Aorta (tissue), 5 donors: ENCODE measurements around the gene ANKS1B. TPM values are rescaled to one million over a fixed set of nuclear protein-coding genes. Genes with fewer than 3 reads are reported as not detected.
A peak's percentile ranks its signal among the peaks of the same experiment; 100 is the strongest.

Experiments
- ATAC-seq: fragments of 200-7000 bp; cut with Tn5 transposase; one replicate; pipeline ENCODE4 v1.9.1; 2022; ENCODE audit warnings: moderate library complexity; ENCODE audit not compliant: low FRiP score
- DNase-seq, 2 donors: peaks; one replicate each; pipeline ENCODE4 v3.0.0-alpha.2; 2020
- H3K27ac ChIP-seq, 2 donors: one replicate each; pipeline ENCODE4 v1.5.1; 2013; ENCODE audit warnings: low read length in 2 of 2, mild to moderate bottlenecking in 2 of 2, moderate library complexity in 2 of 2, control low read depth in 1 of 2, inconsistent platforms in 1 of 2, low read depth in 1 of 2
- H3K27me3 ChIP-seq, 2 donors: one replicate each; pipeline ENCODE4 v1.6.1; 2013; ENCODE audit warnings: control low read depth in 1 of 2, low read length in 1 of 2, mild to moderate bottlenecking in 1 of 2, moderate library complexity in 1 of 2; ENCODE audit not compliant: insufficient read depth in 2 of 2, control insufficient read depth in 1 of 2
- H3K36me3 ChIP-seq, 2 donors: one replicate each; pipeline ENCODE4 v1.6.1; 2013; ENCODE audit warnings: control low read depth in 1 of 2, low read length in 1 of 2, mild to moderate bottlenecking in 1 of 2; ENCODE audit not compliant: insufficient read depth in 2 of 2, control insufficient read depth in 1 of 2
- H3K4me1 ChIP-seq, 2 donors: one replicate each; pipeline ENCODE4 v1.6.1; 2013; ENCODE audit warnings: low read length in 2 of 2, control low read depth in 1 of 2, mild to moderate bottlenecking in 1 of 2, moderate library complexity in 1 of 2; ENCODE audit not compliant: insufficient read depth in 2 of 2, control insufficient read depth in 1 of 2
- H3K4me3 ChIP-seq, 2 donors: one replicate each; pipeline ENCODE4 v1.5.1; 2013; ENCODE audit warnings: low read length in 2 of 2, control low read depth in 1 of 2, mild to moderate bottlenecking in 1 of 2
- H3K9me3 ChIP-seq: one replicate; pipeline ENCODE4 v1.6.1; 2013; ENCODE audit warnings: mild to moderate bottlenecking, low read length; ENCODE audit not compliant: control insufficient read depth
- WGBS, 2 donors: extraction: QIAGEN DNeasy Blood & Tissue Kit; methylation state at CpG; one replicate each; pipeline ENCODE4 v1.1.7; 2013; 5-methylcytosine and 5-hydroxymethylcytosine counted together
- intact Hi-C, 2 donors: fragments of 100-400 bp; cut with DNase I; formaldehyde crosslinking; loops; one replicate each; pipeline versions ENCODE4 v1.14.2 to v1.15.0; 2022
- polyA plus RNA-seq, 2 donors: library from polyadenylated mRNA; stranded (reverse); fragments of 200-250 nt; gene quantifications; one replicate each; pipeline ENCODE4 v1.2.3, GENCODE V29; 2013
- total RNA-seq, 2 donors: library from RNA; stranded (reverse); fragmentation: NEBNext Ultra II Directional; extraction: Animal tissue kit (Norgen Biotek cat#: 25700); gene quantifications; one replicate each; pipeline ENCODE4 v1.2.1, GENCODE V29; 2021
- donor health status: healthy with polysubstance abuse.
- donor health status: Bipolar disorder and iron deficiency.
- donor health status: DM: no; HTN: no; CAD: no.
- donor health status: DM: no; HTN: no; CAD: no.
- donor health status: DM: yes; HTN: yes; CAD: no.

Gene ANKS1B
- total and polyA plus RNA-seq, 4 donors = 3.0 to 37.0 (median 17.8) TPM

- Histone ChIP-seq H3K27me3 (no peaks in the 10 kb centered on the region), H3K9me3 (no peaks in the 10 kb centered on the region), H3K36me3 (peaks cover 5 to 11% of the 10 kb centered on the region in 2 donors), H3K4me3 (no peak overlapping the region), H3K27ac (no peak overlapping the region), H3K4me1 (no peaks in the 10 kb centered on the region)
- DNase-seq = no peak
- intact Hi-C loops = loop anchor here in 1 of 2 donors (10.0 kb wide), 1 partner anchor 259 kb away; no protein-coding TSS in a partner anchor
- ATAC-seq = no peak
- 93 to 96% methylated on average over 6 of the region's 6 CpGs for WGBS, 2 donors
Measured at GRCh38 chr12:98735821-98736220, 1248.9 kb downstream of the ANKS1B start.

- intact Hi-C loops = loop anchor here in 1 of 2 donors (10.0 kb wide), 1 partner anchor 261 kb away; no protein-coding TSS in a partner anchor
- no peak for ATAC-seq
- Histone ChIP-seq H3K4me1 (no peaks in the 10 kb centered on the region), H3K4me3 (no peak overlapping the region), H3K9me3 (no peaks in the 10 kb centered on the region), H3K36me3 (peaks cover 6 to 12% of the 10 kb centered on the region in 2 donors), H3K27ac (no peak overlapping the region), H3K27me3 (no peaks in the 10 kb centered on the region)
- no peak for DNase-seq
Measured at GRCh38 chr12:98733667-98734350, 1250.9 kb downstream of the ANKS1B start.

GRCh38 chr12:98730412-98730811 lies 1254.3 kb downstream of the ANKS1B start:
- DNase-seq (no peak), ATAC-seq (no peak)
- no peak overlapping the region for H3K27ac ChIP-seq
- H3K27me3 ChIP-seq = no peaks in the 10 kb centered on the region
- peaks cover 7 to 13% of the 10 kb centered on the region in 2 donors for H3K36me3 ChIP-seq
- no peaks in the 10 kb centered on the region for H3K9me3 ChIP-seq
- no peaks in the 10 kb centered on the region for H3K4me1 ChIP-seq
- intact Hi-C loops = loop anchor here in 1 of 2 donors (10.0 kb wide), 1 partner anchor 264 kb away; no protein-coding TSS in a partner anchor
- H3K4me3 ChIP-seq = no peak overlapping the region

GRCh38 chr12:98727196-98727595 lies 1257.5 kb downstream of the ANKS1B start:
- intact Hi-C loops = loop anchor here in 1 of 2 donors (10.0 kb wide), 1 partner anchor 268 kb away; no protein-coding TSS in a partner anchor
- Histone ChIP-seq H3K27ac (no peak overlapping the region), H3K4me3 (no peak overlapping the region), H3K9me3 (no peaks in the 10 kb centered on the region), H3K36me3 (peaks cover 8 to 10% of the 10 kb centered on the region in 2 donors), H3K27me3 (no peaks in the 10 kb centered on the region), H3K4me1 (no peaks in the 10 kb centered on the region)
- no peak for ATAC-seq
- DNase-seq = no peak
- 97 to 98% methylated on average over 5 of the region's 5 CpGs for WGBS, 2 donors

GRCh38 chr12:98725476-98726247 lies 1259.1 kb downstream of the ANKS1B start:
- Histone ChIP-seq H3K4me1 (no peaks in the 10 kb centered on the region), H3K27me3 (no peaks in the 10 kb centered on the region), H3K4me3 (no peak overlapping the region), H3K36me3 (peaks cover 2 to 5% of the 10 kb centered on the region in 2 donors), H3K9me3 (no peaks in the 10 kb centered on the region), H3K27ac (no peak overlapping the region)
- ATAC-seq (peak; percentile 74), DNase-seq (peak in 1 of 2 donors; percentile 54)
- 38 to 43% methylated on average over 5 of the region's 5 CpGs for WGBS, 2 donors
- intact Hi-C loops = loop anchor here in 1 of 2 donors (10.0 kb wide), 1 partner anchor 269 kb away; no protein-coding TSS in a partner anchor

- peaks cover 2 to 5% of the 10 kb centered on the region in 2 donors for H3K36me3 ChIP-seq
- no peak overlapping the region for H3K27ac ChIP-seq
- intact Hi-C loops = loop anchor here in 1 of 2 donors (10.0 kb wide), 1 partner anchor 270 kb away; no protein-coding TSS in a partner anchor
- no peaks in the 10 kb centered on the region for H3K9me3 ChIP-seq
- no peak overlapping the region for H3K4me3 ChIP-seq
- WGBS, 2 donors = 88 to 89% methylated on average over 5 of the region's 5 CpGs
- DNase-seq = no peak
- H3K4me1 ChIP-seq = no peaks in the 10 kb centered on the region
- no peaks in the 10 kb centered on the region for H3K27me3 ChIP-seq
- ATAC-seq = no peak
Measured at GRCh38 chr12:98724384-98725155, 1260.2 kb downstream of the ANKS1B start.

GRCh38 chr12:98721204-98721702 lies 1263.5 kb downstream of the ANKS1B start:
- 88 to 89% methylated on average over 2 of the region's 2 CpGs for WGBS, 2 donors
- ATAC-seq (no peak), DNase-seq (no peak)
- Histone ChIP-seq H3K9me3 (no peaks in the 10 kb centered on the region), H3K4me1 (no peaks in the 10 kb centered on the region), H3K27me3 (no peaks in the 10 kb centered on the region), H3K4me3 (no peak overlapping the region), H3K27ac (no peak overlapping the region), H3K36me3 (peaks cover 0 to 4% of the 10 kb centered on the region in 2 donors)
- intact Hi-C loops = loop anchor here in 1 of 2 donors (10.0 kb wide), 1 partner anchor 274 kb away; no protein-coding TSS in a partner anchor
